Fibroblast of lung (primary cell): ENCODE data around the gene ABHD5.

Source experiments
- CTCF ChIP-seq, 2 donors: IDR thresholded peaks in 1 of 2; conservative IDR thresholded peaks in 1 of 2; 1 replicate in 1 of 2; 2 replicates in 1 of 2; pipeline ENCODE4 v1.5.1; 2011 to 2012; ENCODE audit warnings: low read length in 2 of 2, control low read depth in 1 of 2, inconsistent platforms in 1 of 2, low read depth in 1 of 2, mild to moderate bottlenecking in 1 of 2
- EZH2 ChIP-seq: IDR thresholded peaks from 2 replicates; pipeline ENCODE4 v1.5.1; 2012; ENCODE audit warnings: low read length, control low read depth, mild to moderate bottlenecking; ENCODE audit errors: missing control alignments

GRCh38 chr3:43769097-43769884 lies 78.6 kb downstream of the ABHD5 start:
- TF ChIP-seq CTCF (conservative IDR thresholded peaks at IDR 0.05 in 1 of 2, IDR thresholded peaks at IDR 0.05 in 1 of 2; ENCODE audit: low read depth in 1 of 2, low read length in 2 of 2) (peak; percentile 75 to 94), EZH2 (no peak)
